Mesothelial cell of epicardium (in vitro differentiated cells): ENCODE measurements around the gene SPECC1L. TPM values are rescaled to one million over a fixed set of nuclear protein-coding genes. Genes with fewer than 3 reads are reported as not detected.

ENCODE experiments used
- DNase-seq, 2 experiments: peaks; one replicate each; pipeline ENCODE4 v3.0.0; 2021; ENCODE audit warnings: low spot score in 2 of 2; ENCODE audit not compliant: unreplicated experiment in 2 of 2
- H3K27ac Mint-ChIP-seq: 2 replicates; pipeline ENCODE4 v1.8.0; 2021; ENCODE audit warnings: mixed read lengths
- H3K27me3 Mint-ChIP-seq: 2 replicates; pipeline ENCODE4 v1.8.0; 2021; ENCODE audit warnings: low read depth, mixed read lengths
- H3K36me3 Mint-ChIP-seq: 2 replicates; pipeline ENCODE4 v1.8.0; 2021; ENCODE audit warnings: mixed read lengths
- H3K4me1 Mint-ChIP-seq: 2 replicates; pipeline ENCODE4 v1.8.0; 2021; ENCODE audit warnings: mixed read lengths
- H3K4me3 Mint-ChIP-seq: 2 replicates; pipeline ENCODE4 v1.8.0; 2021; ENCODE audit warnings: mild to moderate bottlenecking, moderate library complexity, mixed read lengths
- H3K9me3 Mint-ChIP-seq: 2 replicates; pipeline ENCODE4 v1.8.0; 2021; ENCODE audit warnings: mixed read lengths
- CTCF ChIP-seq: fragments of 200-600 bp; sonication (generic); IDR thresholded peaks from one replicate; pipeline ENCODE4 v1.5.0; 2021; ENCODE audit warnings: antibody characterized with exemption; ENCODE audit not compliant: unreplicated experiment
- total RNA-seq: library from RNA; stranded (reverse); gene quantifications from 3 replicates; pipeline ENCODE4 v1.2.1, GENCODE V29; 2021

Gene SPECC1L
- 80.8 to 88.0 TPM (median 82.9 TPM) in 3 replicates for total RNA-seq

GRCh38 chr22:24270556-24271385, at the start of gene SPECC1L:
TSS of gene SPECC1L (plus strand) at chr22:24270831. CDS start at chr22:24302232, 31,401 bp downstream.
- H3K36me3 Mint-ChIP-seq: peaks cover 3% of the 10 kb centered on the region

DNA sequence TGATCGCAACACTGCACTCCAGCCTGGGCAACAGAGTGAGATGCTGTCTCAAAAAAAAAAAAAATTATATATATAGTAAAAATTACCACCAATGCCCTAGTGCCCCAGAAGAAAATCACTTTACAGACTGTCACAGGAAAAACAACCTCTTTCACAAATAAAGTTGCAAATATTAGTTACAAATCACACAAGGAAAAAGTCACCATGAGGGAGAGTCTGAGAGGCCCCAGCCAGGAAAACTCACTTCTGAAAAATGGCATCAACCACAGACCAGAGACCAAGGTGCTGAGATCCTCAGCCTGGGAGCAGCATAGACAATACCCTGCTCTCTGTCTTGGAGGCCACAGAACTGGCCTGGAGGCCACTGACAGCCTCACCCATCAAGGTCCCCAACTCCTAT, 46.2 kb upstream of the SPECC1L start:
- Mint-ChIP-seq H3K36me3 (peaks cover 3% of the 10 kb centered on the region), H3K4me3 (no peak overlapping the region), H3K9me3 (peaks cover 8% of the 10 kb centered on the region), H3K27ac (no peak overlapping the region), H3K4me1 (no peaks in the 10 kb centered on the region), H3K27me3 (no peaks in the 10 kb centered on the region)
- DNase-seq: no peak
- TF ChIP-seq CTCF: no peak

More at GRCh38 chr22:24270556-24271385, at the start of gene SPECC1L:
- H3K4me3 Mint-ChIP-seq: peak within 1 kb of the TSS; percentile 84
- H3K4me1 Mint-ChIP-seq: peaks cover 32% of the 10 kb centered on the region
- TF ChIP-seq CTCF: no peak
- peak within 1 kb of the TSS; percentile 93 for H3K27ac Mint-ChIP-seq
- DNase-seq: peak; percentile 89 to 97
- H3K27me3 Mint-ChIP-seq: no peaks in the 10 kb centered on the region
- H3K9me3 Mint-ChIP-seq: no peaks in the 10 kb centered on the region

DNA sequence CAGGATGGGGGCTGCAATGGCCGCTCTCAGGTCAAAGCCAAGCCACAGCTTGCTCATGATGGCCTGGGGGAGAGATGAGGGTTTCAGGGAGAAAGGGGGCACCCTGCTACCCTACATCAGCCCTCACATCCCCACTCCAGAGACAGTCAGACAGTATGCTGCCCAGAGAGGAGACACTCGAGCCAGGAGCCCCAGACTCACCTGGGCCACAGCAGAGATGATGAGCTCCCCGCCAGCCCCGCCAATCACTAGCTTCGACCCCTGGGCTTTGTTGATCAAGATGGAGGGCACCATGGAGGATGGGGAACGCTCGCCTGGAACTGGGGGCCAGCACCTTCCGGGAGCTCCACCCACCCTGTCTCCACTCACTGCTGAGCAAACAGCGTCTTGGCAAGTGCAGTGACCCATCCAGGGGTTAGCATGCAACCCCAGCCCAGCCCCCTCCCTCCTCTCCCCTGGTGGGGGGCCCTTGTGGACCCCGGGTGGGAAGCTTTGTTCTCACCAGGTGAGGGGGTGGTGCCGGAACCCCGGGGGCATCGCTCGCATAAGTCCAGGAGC, 45.5 kb upstream of the SPECC1L start:
- no peaks in the 10 kb centered on the region for H3K27me3 Mint-ChIP-seq
- no peak overlapping the region for H3K27ac Mint-ChIP-seq
- H3K4me3 Mint-ChIP-seq: no peak overlapping the region
- peaks cover 3% of the 10 kb centered on the region for H3K36me3 Mint-ChIP-seq
- H3K9me3 Mint-ChIP-seq: peaks cover 8% of the 10 kb centered on the region
- no peaks in the 10 kb centered on the region for H3K4me1 Mint-ChIP-seq
- no peak for TF ChIP-seq CTCF
- no peak for DNase-seq

DNA sequence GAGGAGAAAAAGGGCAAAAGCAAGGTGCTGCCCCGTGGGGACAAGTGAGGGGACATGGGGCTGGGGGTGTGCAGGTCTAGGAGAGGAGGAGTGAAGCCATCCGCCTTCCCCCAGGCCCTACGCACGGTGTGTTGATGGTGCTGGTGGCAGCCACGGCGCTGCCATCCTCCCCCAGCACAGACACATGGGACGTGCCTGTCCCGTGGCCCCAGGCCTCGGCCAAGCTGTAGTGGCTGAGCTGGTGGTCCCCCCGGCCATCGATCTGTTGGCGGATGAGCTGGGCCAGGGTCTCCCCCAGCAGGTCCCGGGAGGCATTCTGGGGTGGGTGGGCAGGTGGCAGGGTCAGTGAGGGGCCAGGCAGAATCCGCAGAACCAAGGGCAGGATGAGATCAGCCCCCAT, 44.7 kb upstream of the SPECC1L start:
- Mint-ChIP-seq H3K4me1 (peaks cover 4% of the 10 kb centered on the region), H3K36me3 (peaks cover 3% of the 10 kb centered on the region), H3K4me3 (no peak overlapping the region)

More for the DNA sequence above, 44.7 kb upstream of the SPECC1L start:
- Mint-ChIP-seq H3K27ac (no peak overlapping the region), H3K9me3 (peaks cover 8% of the 10 kb centered on the region), H3K27me3 (no peaks in the 10 kb centered on the region)
- DNase-seq: no peak
- no peak for TF ChIP-seq CTCF
